GM10248 (cell line): ENCODE data around the gene SLC44A3.
"Not testable (repeated sequence)": the region's sequence is repeated elsewhere in the genome, so short reads cannot be mapped to it uniquely, and the experiment has no call there.

Experiments
- CTCF ChIA-PET: fragments of 300-600 bp; sonication (Branson Sonifier 250); formaldehyde crosslinking; extraction: SDS; loops from one replicate; lab custom pipeline; 2021; ENCODE audit warnings: antibody characterized with exemption; lab: Yijun Ruan, JAX
- POLR2A ChIA-PET: fragments of 350-650 bp; sonication (Branson Sonifier 250); formaldehyde crosslinking; extraction: SDS; loops from one replicate; lab custom pipeline; 2020; ENCODE audit warnings: antibody characterized with exemption; lab: Yijun Ruan, JAX
- DNase-seq: peaks from one replicate; pipeline ENCODE4 v3.0.0; 2012; ENCODE audit errors: extremely low spot score
- CTCF ChIP-seq: IDR thresholded peaks from 2 replicates; pipeline ENCODE4 v1.5.1; 2012; ENCODE audit warnings: mild to moderate bottlenecking, low read depth; ENCODE audit errors: extremely low read depth, missing control alignments, control extremely low read depth

Gene SLC44A3

DNA sequence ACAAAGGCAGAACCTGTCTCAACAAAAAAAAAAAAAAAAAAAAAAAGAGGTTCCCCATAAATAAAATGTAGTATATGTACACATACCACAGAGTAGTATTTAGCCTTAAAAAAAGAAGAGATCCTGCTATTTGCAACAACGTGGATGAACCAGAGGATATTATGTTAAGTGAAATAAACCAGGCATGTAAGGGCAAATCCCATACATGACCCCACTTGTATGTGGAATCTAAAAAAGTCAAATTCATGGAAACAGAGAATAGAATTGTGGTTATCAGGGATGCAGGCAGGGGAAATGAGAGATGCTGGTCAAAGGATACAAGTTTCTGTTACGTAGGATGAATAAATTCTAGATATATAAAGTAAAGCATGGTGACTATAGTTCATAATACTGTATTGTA lies 16.7 kb downstream of the SLC44A3 start:
- no peak for DNase-seq
- ChIA-PET POLR2A (no interaction called here), CTCF (interaction anchor here (1.3 to 3.2 kb wide), 3 partner anchors 10 to 207 kb away, joined by 5 to 21 read pairs (median 5); no protein-coding TSS in a partner anchor)
- no peak for TF ChIP-seq CTCF

- DNase-seq, POLR2A ChIA-PET: not testable (repeated sequence)
- CTCF ChIA-PET, result interaction anchor here (0.6 to 7.1 kb wide), 3 partner anchors 14 to 697 kb away, joined by 3 to 41 read pairs (median 3); no protein-coding TSS in a partner anchor
These were observed 20.2 kb downstream of the SLC44A3 start for GRCh38 chr1:94840381-94840780.

- no peak for TF ChIP-seq CTCF
- DNase-seq, result no peak
- CTCF ChIA-PET, result interaction anchor here (1.1 to 7.1 kb wide), 2 partner anchors 13 to 203 kb away, joined by 3 to 41 read pairs; no protein-coding TSS in a partner anchor
- POLR2A ChIA-PET, result no interaction called here
These were observed 20.7 kb downstream of the SLC44A3 start for GRCh38 chr1:94840808-94841207.

GRCh38 chr1:94843430-94843829 lies 23.3 kb downstream of the SLC44A3 start:
- POLR2A ChIA-PET, result no interaction called here
- TF ChIP-seq CTCF, result no peak
- DNase-seq, result no peak
- CTCF ChIA-PET, result interaction anchor here (0.9 to 7.1 kb wide), 4 partner anchors 10 to 201 kb away, joined by 3 to 41 read pairs (median 11); no protein-coding TSS in a partner anchor

DNA sequence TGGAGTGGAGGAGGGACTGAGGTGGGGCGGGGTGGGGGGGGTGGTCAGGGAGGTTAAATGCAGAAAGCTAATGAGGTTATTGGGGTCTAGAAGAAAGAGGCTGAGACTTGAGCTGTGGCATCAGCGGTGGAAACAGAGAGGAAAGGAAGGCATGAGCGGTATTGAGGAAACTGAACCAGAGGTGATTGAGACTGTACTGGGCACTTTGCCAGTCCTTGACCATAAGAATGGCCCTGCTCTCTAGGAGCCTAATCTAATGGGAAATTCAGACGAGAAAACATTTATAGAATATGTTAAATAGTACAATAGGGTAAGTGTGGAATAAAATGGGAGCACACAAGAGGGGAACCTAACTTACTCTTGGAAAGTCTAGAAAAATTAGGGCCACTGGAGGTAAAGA lies 23.7 kb downstream of the SLC44A3 start:
- ChIA-PET CTCF (interaction anchor here (0.9 to 7.1 kb wide), 4 partner anchors 10 to 200 kb away, joined by 3 to 41 read pairs (median 11); no protein-coding TSS in a partner anchor), POLR2A (no interaction called here)
- TF ChIP-seq CTCF, result no peak
- no peak for DNase-seq

DNA sequence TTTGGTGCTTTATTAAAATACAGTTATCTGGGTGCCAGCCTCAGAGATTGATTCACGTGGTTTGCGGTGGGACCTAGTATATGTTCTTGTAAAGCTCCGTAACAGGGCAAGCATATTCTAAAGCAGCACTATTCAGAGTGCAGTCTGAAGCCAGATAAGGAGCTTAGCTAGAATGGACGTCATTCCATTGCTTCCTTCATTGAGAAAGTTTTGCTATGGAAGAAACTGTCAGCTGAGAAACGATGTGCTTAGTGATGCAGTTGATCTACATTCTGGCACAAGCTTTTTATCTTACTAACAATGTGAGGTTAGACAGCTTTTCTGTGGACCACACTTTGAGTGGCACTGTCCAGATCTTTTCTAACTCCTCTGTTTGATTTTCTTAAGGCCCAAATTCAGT lies 26.2 kb downstream of the SLC44A3 start:
- no peak for TF ChIP-seq CTCF
- ChIA-PET POLR2A (no interaction called here), CTCF (interaction anchor here (1.0 to 7.1 kb wide), 5 partner anchors 8 to 198 kb away, joined by 3 to 41 read pairs (median 6); no protein-coding TSS in a partner anchor)
- no peak for DNase-seq

DNA sequence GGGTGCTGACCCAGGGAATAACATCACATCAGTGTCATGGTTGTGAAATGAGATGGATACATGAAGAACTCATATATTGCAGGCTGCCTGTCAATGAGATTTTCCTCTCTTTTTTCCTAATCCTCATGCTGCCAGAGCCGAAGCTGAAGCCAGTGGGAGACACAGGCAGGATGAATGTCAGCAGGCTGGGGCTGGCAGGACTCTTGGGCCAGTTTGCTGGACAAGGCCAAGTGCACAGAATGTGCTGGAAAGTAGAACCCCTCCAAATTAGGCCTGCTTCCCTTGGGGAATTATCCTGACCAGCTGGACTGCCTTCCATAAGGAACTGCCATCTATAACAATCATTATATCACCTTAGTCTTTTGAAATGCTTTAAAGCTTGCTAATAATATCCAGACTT lies 31.4 kb downstream of the SLC44A3 start:
- CTCF ChIA-PET, result interaction anchor here (3.8 to 7.2 kb wide), 5 partner anchors 12 to 192 kb away, joined by 21 to 107 read pairs (median 50); no protein-coding TSS in a partner anchor
- POLR2A ChIA-PET, result no interaction called here
- no peak for TF ChIP-seq CTCF
- no peak for DNase-seq
